ENCODE measurements around the gene HSH2D.

- TF ChIP-seq POLR2A (IDR thresholded peaks at IDR 0.05) (no peak), POLR2AphosphoS5 (IDR thresholded peaks at IDR 0.05) (no peak)
- TF ChIP-seq, protein P1, sequence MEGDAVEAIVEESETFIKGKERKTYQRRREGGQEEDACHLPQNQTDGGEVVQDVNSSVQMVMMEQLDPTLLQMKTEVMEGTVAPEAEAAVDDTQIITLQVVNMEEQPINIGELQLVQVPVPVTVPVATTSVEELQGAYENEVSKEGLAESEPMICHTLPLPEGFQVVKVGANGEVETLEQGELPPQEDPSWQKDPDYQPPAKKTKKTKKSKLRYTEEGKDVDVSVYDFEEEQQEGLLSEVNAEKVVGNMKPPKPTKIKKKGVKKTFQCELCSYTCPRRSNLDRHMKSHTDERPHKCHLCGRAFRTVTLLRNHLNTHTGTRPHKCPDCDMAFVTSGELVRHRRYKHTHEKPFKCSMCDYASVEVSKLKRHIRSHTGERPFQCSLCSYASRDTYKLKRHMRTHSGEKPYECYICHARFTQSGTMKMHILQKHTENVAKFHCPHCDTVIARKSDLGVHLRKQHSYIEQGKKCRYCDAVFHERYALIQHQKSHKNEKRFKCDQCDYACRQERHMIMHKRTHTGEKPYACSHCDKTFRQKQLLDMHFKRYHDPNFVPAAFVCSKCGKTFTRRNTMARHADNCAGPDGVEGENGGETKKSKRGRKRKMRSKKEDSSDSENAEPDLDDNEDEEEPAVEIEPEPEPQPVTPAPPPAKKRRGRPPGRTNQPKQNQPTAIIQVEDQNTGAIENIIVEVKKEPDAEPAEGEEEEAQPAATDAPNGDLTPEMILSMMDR (IDR thresholded peaks at IDR 0.05): no peak
Observed at GRCh38 chr19:16184665-16185122, 41.2 kb downstream of the HSH2D start.

All from suprapubic skin (tissue), 4 donors.